Suppressor macrophage treated with lipopolysaccharide for 1 hour (primary cell): ENCODE data around the gene GH2.
"Not testable (repeated sequence)": the region's sequence is repeated elsewhere in the genome, so short reads cannot be mapped to it uniquely, and the experiment has no call there.

Source experiments
- DNase-seq, 3 donors: peaks; one replicate each; pipeline ENCODE4 v3.0.0-alpha.2; 2020 to 2022

The GH2 gene

DNA sequence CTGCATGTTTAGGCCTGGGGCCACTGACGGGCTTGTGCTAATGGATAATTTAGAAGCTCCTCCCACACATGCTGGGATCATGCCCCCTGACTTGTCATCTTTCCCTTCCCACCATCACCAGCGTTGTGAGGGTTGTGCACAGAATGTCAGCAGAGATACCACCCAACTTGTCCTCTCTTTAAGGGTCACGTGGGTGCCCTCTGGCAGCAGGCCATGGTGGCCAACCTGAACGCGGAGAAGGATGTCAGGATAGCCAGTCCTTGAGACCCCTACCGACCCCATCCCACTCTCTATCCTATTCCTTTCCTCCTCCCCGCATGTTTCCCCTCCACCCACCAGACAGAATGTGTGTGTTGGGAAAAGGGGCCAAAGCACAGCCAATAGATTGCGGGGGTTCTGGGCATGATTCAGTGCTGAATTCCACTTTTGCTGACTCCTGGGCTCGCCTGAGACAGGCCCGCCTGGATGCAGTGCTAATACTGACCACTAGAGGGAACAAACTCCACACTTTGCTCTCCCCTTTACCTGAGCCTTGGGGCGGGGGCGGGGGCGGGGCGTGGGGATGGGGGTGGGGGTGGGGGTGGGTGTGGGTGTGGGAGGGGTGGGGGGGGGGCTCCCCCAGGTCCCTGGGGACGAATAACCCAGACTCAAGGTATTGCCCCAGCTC, at the start of gene GH2:
Gene GH2 (minus strand): TSS at position 10 of the 667 bp plus-strand sequence. CDS start 143 bp downstream, outside the sequence.
- DNase-seq, result peak; percentile 62 to 71 (median 69)

DNA sequence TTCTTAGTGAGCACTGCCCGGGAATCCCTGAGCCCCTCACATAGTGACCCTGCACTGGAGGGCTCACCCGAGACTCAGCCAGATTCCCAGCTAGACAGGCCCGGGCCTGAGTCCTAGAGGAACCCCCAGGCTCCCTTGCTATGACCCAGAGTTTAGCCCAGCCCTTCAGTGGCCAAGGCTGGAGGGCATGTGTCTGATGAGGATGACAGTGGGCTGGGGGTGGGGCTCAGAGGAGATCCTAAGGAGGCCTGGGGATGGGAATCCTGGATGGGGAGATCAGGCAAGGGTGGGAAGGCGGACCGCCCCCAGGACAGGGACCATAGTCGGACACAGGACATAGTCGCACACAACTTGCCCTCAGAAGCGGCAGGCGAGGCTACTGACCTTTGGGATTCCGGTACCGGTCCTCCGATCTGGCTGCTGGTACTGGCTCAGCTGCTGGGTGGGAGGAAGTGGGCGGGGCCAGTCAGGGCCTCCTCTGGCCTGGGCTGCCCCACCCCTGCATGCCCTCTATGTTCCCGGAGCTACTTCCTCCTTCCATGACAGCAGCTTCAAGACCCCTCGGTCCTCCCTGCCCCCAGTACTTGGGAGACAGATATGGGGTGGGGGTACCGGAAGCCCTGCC, 49.3 kb upstream of the GH2 start:
- peak; percentile 65 to 81 (median 70) for DNase-seq

DNA sequence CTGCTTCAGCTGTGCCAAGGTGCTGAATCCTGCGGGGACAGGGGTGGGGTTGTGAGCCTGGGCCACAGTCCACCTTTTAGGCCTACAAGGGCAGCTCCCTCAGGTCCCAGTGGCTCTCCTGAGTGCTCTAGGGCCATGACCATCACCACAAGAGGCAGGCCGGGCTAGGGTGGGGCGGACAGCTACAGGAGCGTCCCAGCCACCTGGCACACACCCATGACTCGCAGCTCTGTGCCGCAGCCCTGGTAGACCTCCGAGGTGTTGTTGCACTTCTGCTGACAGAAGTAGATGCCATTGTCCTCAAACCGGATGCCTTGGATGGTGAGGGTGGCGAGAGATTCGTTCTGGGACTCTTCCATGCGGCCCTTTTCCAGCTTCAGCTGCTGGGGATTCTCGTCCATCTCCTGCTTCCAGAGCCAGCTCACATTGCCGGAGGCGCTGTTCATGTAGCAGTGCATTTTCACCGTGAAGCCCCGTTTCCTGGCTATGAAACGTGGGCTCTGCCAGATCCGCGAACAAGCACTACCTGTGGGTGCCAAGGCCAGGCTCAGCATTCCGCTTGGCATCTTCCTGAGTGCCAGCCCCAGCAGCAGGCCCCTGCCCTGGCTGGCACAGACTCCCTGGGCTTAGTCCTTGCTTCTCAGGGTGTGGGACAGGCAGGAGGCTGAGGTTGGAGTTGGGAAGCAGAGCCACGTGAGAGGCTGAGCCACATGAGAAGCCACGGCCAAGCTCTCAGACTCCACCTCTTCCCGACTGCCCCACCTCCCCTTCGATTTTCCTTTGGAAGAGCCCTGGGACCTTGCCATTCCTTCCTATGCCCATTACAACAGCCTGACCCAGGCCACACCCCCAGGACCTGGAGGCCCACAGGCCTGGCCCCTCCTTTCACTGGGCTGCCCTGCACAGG, 48.4 kb upstream of the GH2 start:
- no peak for DNase-seq

DNA sequence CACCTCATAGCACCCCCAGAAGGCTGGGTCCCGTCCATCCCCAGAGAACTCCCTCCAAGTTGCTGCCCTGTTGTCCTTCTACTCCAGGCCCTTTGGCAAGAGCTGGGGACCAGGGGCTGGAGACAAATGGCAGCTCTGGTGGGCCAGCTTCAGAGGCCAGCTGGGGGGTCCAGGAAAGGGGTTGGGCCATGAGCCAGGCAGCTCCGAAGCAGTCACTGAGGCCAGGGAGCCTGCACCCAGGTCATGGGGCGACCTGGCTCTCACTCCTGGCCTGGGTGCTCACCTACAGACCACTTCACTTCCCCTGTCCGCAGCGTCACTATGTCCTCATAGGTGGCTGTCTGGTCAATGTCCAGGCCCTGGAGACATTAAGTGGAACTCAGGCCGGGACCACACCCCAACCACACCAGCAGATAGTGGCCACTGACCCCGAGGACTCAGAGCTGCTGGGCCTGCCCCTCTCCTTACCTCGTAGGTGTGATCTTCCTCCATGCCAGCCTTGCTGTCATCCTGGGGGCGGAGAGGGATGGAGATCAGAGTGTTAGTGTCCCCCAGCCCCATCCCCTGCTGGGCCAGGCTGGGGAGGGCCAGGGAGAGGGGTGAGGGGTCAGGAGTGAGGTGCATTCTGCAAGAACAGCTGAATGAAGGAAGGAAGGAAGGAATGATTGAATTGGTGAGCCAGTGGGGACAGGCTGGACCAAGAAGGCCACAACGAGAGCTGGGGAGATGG, 47.4 kb upstream of the GH2 start:
- no peak for DNase-seq

DNA sequence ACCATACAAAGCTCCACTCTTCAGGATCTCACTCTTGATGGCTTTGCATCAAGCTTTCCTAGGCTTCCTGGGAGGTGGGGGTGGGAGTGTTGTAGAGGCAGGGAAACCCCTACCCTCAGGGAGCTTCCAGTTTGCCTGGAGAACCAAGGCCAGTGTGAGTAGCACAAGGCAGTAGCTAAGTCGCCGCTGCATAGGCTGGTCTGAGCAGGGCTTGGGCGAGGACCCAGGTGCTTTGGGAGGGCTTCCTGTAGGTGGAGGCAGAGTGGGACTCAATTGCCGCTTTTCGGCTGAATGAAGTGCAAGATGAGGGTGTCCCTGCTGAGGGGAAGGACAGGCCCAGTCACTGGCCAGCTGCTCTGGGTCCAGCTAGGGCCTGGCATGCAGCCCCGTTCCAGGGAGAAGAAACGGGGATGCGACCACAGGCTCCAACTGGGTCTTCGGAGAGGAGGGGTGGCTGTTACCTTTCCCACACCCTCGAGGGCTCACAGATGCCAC, 46.5 kb upstream of the GH2 start:
- no peak for DNase-seq

DNA sequence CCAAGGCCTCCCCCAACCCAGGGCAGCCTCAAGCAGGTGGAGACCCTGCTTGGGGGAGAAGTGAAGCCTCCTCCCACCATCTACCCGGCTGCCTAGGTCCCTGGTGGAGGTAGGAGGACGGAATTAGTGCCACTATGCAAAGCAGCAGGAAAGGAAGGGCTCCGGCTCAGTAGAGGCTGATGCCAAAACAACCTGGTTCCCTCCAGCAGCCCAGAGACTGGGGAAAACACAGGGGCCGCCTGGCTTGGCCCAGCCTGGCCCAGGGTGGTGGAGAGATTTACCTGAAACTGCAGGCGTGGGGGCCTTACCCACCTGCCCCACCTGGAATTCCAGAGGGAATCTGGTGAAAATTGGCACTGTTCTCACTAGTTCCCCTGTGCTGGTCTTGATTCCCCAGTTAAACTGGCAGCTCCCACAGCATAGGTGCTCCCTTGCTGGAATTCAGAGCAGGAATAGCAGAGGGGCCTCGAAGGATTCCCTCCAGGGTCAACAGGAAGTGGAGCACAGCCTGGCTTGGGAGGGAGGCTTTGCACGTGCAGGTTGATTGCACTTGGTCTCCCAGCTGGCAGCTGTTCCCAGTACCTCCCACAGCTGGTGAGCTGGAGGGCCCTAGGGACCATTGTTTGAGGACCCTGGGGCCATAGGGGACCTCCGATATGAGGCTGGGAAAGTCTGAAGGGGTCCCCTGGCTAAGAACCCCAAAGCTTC, 45.9 kb upstream of the GH2 start:
- DNase-seq, result no peak

DNA sequence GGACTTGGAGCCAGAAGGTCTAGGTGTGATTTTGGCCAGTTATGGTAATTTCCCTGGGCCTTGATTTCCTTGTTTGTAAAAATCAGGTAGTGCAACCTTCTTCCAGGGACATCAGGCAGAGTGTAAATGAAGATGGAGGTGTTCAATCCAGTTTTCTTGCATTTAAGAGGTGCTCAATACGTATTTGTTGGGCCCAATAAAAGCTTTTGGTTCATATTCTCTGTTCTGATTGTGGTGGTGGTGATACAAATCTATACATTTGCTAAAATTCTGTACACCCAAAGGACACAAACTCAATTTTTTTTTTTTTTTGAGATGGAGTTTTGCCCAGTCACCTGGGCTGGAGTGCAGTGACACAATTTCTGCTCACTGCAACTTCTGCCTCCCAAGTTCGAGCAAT, 44.4 kb upstream of the GH2 start:
- no peak for DNase-seq

DNA sequence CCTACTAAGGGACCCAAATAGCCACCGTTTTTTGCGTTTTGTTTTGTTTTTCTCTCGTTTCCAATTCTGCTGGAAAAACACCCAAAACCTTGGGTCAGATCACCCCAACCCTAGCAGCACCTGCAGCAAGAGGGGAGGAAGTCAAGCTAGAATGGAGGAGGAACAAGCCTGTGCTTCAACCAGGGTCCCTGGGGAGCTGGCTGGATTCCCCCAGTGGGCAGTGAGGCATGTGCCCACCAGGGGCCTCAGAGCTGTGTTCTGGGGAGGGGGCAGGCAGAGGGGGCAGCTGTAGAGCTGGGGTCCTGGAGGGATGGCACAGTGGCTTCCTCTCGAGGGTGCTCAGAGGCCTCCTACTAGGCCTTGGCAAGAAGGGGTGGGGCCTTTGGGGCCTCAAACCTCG, 43.9 kb upstream of the GH2 start:
- no peak for DNase-seq

DNA sequence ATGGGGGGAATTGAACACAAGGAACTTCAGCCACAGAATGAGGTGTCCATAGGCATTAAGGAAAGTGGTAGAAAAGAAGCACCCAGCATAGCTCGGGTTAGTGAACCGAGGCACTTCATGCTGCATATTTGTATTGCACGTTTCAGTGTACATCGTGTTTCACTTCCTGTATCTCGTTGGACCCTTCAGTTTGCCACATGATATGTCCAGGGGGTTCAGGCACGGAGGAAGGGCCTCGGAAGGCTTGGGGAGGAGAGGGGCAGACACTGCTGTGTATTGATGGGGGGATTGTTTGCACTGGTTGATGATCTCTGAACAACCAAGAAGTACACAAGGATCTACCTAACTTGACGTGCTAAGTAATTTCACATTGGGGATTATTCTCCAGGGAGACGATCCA, 40.7 kb upstream of the GH2 start:
- DNase-seq, result not testable (repeated sequence)

DNA sequence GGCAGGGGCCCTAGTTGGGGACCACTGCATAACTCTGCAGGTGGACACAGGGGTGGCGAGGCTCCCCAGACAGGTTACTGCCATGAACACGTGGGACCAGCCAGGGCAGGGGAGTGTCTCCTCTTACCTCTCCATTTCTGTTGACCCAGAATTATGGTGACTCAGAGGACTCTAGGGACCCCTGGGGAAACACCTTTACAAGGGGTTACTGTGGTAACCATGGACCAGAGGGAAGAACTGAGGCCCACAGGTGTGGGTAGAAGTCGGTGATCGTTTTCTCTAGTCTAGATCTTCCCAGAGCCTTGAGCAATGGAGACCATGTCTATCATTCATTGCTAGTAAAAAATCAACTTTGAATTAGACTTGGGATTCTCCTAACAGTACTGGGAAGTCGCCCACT, 39.0 kb upstream of the GH2 start:
- DNase-seq, result not testable (repeated sequence)

DNA sequence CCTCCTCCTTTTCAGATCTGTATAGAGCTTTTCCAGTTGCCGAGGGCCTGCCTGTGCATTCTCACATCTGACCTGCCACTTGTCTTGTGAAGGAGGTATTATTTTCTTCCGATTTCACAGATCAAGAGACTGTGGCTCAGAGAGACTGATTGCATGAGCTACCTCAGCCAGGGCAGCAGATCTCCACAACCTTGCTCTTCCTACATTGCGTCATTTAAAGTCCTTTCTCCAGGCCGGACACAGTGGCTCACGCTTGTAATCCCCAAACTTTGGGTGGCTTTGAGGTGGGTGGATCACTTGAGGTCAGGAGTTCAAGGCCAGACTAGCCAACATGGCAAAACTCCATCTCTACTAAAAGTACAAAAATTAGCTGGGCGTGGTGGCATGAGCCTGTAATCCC, 38.3 kb upstream of the GH2 start:
- DNase-seq, result not testable (repeated sequence)

DNA sequence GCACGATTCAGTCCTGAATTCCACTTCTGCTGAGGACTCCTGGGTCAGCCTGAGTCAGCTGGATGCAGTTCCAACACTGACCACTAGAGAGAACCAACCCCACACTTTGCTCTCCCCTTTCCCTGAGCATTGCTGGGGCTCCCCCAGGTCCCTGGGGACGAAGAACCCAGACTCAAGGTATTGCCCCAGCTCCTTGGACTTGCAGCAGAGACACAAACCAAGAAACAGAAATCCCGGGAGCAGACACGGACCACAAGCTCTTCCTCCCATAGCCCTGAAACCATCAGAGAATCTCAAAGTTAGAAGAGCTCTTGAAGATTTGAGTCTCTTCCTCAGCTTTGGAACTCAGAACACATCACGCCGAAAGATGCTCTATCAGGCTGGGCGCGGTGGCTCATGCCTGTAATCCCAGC, 37.6 kb upstream of the GH2 start:
- peak; percentile 76 to 82 (median 81) for DNase-seq

DNA sequence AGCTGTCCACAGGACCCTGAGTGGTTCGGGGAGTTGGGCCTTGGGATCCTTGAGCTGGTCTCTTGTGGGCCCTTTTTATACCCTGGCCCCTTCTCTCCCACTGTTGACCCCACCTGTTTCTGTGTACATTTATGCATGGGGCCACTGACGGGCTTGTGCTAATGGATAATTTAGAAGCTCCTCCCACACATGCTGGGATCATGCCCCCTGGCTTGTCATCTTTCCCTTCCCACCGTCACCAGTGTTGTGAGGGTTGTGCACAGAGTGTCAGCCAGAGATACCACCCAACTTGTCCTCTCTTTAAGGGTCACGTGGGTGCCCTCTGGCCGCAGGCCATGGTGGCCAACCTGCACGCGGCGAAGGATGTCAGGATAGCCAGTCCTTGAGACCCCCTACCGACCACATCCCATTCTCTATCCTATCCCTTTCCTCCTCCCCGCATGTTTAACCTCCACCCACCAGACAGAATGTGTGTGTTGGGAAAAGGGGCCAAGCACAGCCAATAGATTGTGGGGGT, 37.1 kb upstream of the GH2 start, which contains the start of gene GH1:
Gene GH1 (minus strand): TSS at position 51 of the 517 bp plus-strand sequence. CDS start 63 bp downstream, outside the sequence.
- DNase-seq, result not testable (repeated sequence)

DNA sequence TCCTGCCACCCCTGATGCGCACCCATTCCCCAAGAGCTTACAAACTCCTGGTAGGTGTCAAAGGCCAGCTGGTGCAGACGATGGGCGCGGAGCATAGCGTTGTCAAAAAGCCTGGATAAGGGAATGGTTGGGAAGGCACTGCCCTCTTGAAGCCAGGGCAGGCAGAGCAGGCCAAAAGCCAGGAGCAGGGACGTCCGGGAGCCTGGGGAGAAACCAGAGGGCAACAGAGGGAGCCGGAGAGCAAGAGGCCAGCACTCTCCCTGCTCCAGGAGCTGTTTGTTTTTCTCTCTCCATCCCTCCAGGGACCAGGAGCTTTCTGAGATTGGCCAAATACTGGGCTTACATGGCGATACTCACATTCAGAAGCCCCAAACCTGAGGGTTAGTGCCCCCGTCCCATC, 36.6 kb upstream of the GH2 start:
- DNase-seq, result no peak

DNA sequence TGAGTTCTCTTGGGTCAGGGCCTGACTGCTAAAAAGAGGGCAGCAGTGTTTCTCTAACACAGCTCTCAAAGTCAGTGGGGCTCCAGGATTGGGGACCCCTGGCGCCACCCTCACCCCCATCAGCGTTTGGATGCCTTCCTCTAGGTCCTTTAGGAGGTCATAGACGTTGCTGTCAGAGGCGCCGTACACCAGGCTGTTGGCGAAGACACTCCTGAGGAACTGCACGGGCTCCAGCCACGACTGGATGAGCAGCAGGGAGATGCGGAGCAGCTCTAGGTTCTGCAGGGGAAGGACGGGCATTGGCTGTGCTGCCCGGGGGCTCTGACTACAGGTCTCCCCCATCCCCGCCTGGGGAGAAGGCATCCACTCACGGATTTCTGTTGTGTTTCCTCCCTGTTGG, 35.9 kb upstream of the GH2 start:
- DNase-seq, result no peak

DNA sequence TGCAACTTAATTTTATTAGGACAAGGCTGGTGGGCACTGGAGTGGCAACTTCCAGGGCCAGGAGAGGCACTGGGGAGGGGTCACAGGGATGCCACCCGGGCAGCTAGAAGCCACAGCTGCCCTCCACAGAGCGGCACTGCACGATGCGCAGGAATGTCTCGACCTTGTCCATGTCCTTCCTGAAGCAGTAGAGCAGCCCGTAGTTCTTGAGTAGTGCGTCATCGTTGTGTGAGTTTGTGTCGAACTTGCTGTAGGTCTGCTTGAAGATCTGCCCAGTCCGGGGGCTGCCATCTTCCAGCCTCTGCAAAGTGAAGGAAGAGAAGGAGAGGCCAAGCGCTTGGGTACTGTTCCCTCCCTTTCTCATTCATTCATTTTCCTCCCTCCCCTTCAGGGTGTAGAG, 35.5 kb upstream of the GH2 start:
- not testable (repeated sequence) for DNase-seq

DNA sequence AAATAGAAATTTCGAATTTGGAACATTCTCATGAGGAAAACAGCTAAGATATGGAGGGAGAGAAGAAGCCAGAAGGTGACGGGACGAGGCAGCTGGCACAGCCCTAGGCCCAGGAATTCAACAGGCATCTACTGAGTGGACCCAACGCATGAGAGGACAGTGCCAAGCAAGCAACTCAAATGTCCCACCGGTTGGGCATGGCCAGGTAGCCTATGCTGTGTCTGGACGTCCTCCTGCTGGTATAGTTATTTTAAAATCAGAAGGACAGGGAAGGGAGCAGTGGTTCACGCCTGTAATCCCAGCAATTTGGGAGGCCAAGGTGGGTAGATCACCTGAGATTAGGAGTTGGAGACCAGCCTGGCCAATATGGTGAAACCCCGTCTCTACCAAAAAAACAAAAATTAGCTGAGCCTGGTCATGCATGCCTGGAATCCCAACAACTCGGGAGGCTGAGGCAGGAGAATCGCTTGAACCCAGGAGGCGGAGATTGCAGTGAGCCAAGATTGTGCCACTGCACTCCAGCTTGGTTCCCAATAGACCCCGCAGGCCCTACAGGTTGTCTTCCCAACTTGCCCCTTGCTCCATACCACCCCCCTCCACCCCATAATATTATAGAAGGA, 34.9 kb upstream of the GH2 start:
- DNase-seq, result no peak

DNA sequence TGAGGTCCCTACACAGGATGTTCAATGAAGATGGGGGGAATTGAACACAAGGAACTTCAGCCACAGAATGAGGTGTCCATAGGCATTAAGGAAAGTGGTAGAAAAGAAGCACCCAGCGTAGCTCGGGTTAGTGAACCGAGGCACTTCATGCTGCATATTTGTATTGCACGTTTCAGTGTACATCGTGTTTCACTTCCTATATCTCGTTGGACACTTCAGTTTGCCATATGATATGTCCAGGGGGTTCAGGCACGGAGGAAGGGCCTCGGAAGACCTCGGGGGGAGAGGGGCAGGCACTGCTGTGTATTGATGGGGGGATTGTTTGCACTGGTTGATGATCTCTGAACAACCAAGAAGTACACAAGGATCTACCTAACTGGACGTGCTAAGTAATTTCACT, 34.0 kb upstream of the GH2 start:
- peak in 1 of 3 donors; percentile 11 for DNase-seq

DNA sequence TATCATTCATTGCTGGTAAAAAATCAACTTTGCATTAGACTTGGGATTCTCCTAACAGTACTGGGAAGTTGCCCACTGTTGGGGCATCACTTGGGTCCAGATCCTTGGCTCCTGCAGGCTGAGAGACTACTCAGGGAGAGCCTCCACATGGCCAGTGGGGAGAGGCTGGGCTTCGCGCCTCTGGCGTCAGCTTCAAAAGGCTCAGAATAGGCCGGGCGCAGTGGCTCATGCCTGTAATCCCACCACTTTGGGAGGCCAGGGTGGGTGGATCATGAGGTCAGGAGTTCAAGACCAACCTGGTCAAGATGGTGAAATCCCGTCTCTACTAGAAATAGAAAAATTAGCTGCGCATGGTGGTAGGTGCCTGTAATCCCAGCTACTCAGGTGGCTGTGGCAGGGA, 32.7 kb upstream of the GH2 start:
- no peak for DNase-seq

DNA sequence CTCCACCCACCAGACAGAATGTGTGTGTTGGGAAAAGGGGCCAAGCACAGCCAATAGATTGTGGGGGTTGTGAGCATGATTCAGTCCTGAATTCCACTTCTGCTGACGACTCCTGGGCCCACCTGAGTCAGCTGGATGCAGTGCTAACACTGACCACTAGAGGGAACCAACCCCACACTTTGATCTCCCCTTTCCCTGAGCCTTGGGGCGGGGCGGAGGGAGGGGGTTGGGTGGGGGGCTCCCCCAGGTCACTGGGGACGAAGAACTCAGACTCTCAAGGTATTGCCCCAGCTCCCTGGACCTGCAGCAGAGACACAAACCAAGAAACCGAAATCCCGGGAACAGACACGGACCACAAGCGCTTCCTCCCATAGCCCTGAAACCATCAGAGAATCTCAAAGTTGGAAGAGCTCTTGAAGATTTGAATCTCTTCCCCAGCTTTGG, 29.9 kb upstream of the GH2 start:
- DNase-seq, result peak; percentile 45 to 60 (median 59)

DNA sequence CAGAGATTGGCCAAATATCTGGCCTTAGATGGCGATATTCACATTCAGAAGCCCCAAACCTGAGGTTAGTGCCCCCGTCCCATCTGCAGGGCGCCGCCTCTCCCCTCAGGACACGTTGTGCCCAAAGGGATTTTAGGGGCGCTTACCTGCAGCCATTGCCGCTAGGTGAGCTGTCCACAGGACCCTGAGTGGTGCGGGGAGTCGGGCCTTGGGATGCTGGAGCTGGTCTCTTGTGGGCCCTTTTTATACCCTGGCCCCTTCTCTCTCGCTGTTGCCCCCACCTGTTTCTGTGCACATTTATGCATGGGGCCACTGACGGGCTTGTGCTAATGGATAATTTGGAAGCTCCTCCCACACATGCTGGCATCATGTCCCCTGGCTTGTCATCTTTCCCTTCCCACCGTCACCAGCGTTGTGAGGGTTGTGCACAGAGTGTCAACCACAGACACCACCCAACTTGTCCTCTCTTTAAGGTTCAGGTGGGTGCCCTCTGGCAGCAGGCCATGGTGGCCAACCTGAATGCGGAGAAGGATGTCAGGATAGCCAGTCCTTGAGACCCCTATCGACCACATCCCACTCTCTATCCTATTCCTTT, 29.4 kb upstream of the GH2 start, which contains the start of gene CSHL1:
Gene CSHL1 (minus strand): TSS at position 218 of the 595 bp plus-strand sequence. CDS start 62 bp downstream, at position 156.
- DNase-seq, result no peak
